H1 (cell line): ENCODE measurements around the gene TUBD1. TPM values are rescaled to one million over a fixed set of nuclear protein-coding genes. Genes with fewer than 3 reads are reported as not detected.

Experiments
- BCL11A ChIP-seq, 2 experiments: IDR thresholded peaks; one replicate each; pipeline ENCODE4 v1.6.1; 2011; ENCODE audit warnings: low read depth in 2 of 2, low read length in 2 of 2, mild to moderate bottlenecking in 2 of 2
- KDM5A ChIP-seq: fragments of 200-600 bp; IDR thresholded peaks from 2 replicates; pipeline ENCODE4 v1.7.1; 2012; ENCODE audit warnings: mild to moderate bottlenecking, low read length, inconsistent platforms, mixed read lengths
- RFX5 ChIP-seq: IDR thresholded peaks from 2 replicates; pipeline ENCODE4 v1.6.1; 2011; ENCODE audit warnings: low read depth, low read length, improper control_type of control experiment, borderline replicate concordance
- SRF ChIP-seq: IDR thresholded peaks from 2 replicates; pipeline ENCODE4 v1.6.1; 2011; ENCODE audit warnings: mild to moderate bottlenecking, low read depth, low read length, moderate library complexity
- TAF7 ChIP-seq: optimal IDR thresholded peaks from 2 replicates; pipeline ENCODE3; 2011; ENCODE audit warnings: low read depth, mild to moderate bottlenecking, inconsistent platforms, low read length, moderate library complexity, borderline replicate concordance
- polyA plus RNA-seq, 7 experiments: library from polyadenylated mRNA; depleted of rRNA in 3 of 7; stranded (reverse) in 5 of 7; unstranded in 2 of 7; fragments of >200 nt in 5 of 7; fragments of 200-250 nt in 2 of 7; gene quantifications; 1 replicate in 5 of 7; 2 replicates in 1 of 7; 4 replicates in 1 of 7; pipeline versions ENCODE4 v1.2.1 to v1.2.3, GENCODE V29; 2011 to 2013; ENCODE audit warnings: missing spikeins in 2 of 7, mixed read lengths in 2 of 7
- total RNA-seq: library from RNA; stranded (reverse); fragmentation: NEBNext Ultra II Directional; extraction: Animal tissue kit (Norgen Biotek cat#: 25700); gene quantifications from 2 replicates; pipeline ENCODE4 v1.2.1, GENCODE V29; 2021

The TUBD1 gene
- total and polyA plus RNA-seq, 2 of the 8 experiments (the other 6 are each of a cell fraction or from before 2014, with no cell fraction given): 9.1 to 17.5 TPM

GRCh38 chr17:59827721-59828477, 64.8 kb downstream of the TUBD1 start (continued):
- no peak for TF ChIP-seq RFX5
- TF ChIP-seq SRF: no peak
- no peak for TF ChIP-seq BCL11A (IDR thresholded peaks at IDR 0.05; ENCODE audit: low read depth in 2 of 2, low read length in 2 of 2)
- no peak for TF ChIP-seq KDM5A
- TF ChIP-seq TAF7: no peak
